HepG2 (cell line): ENCODE measurements around the gene SCP2. TPM values are rescaled to one million over a fixed set of nuclear protein-coding genes. Genes with fewer than 3 reads are reported as not detected.

Experiments used
- CEBPG ChIP-seq: IDR thresholded peaks from 2 replicates; pipeline ENCODE4 v1.6.1; 2016
- DMAP1 ChIP-seq: IDR thresholded peaks from 2 replicates; pipeline ENCODE4 v1.6.1; 2016
- EEA1 ChIP-seq: sonication (generic); formaldehyde crosslinking; IDR thresholded peaks from 2 replicates; pipeline ENCODE4 v1.5.1; 2020; ENCODE audit warnings: mild to moderate bottlenecking, missing genetic modification reagents, borderline replicate concordance
- GATAD1 ChIP-seq: IDR thresholded peaks from 2 replicates; pipeline ENCODE4 v1.6.1; 2016; ENCODE audit warnings: missing genetic modification reagents, missing compliant biosample characterization
- GLI4 ChIP-seq: sonication (generic); formaldehyde crosslinking; IDR thresholded peaks from 2 replicates; pipeline ENCODE4 v1.5.1; 2020; ENCODE audit warnings: missing genetic modification reagents, mild to moderate bottlenecking, moderate library complexity, borderline replicate concordance
- HNF4A ChIP-seq: sonication (generic); formaldehyde crosslinking; IDR thresholded peaks from 2 replicates; pipeline ENCODE4 v1.4.0; 2020; ENCODE audit warnings: missing genetic modification reagents
- HOXA3 ChIP-seq: sonication (generic); formaldehyde crosslinking; IDR thresholded peaks from 2 replicates; pipeline ENCODE4 v1.5.0; 2020; ENCODE audit warnings: missing genetic modification reagents
- NFE2L1 ChIP-seq: sonication (generic); formaldehyde crosslinking; IDR thresholded peaks from 2 replicates; pipeline ENCODE4 v1.4.0; 2020; ENCODE audit warnings: missing genetic modification reagents, mild to moderate bottlenecking, borderline replicate concordance
- NR3C1 ChIP-seq: sonication (generic); formaldehyde crosslinking; IDR thresholded peaks from 2 replicates; pipeline ENCODE4 v1.4.0; 2020; ENCODE audit warnings: missing genetic modification reagents
- REPIN1 ChIP-seq: sonication (generic); formaldehyde crosslinking; IDR thresholded peaks from 2 replicates; pipeline ENCODE4 v1.8.0; 2022; ENCODE audit warnings: missing genetic modification reagents, low read depth, mild to moderate bottlenecking, borderline replicate concordance
- ZNF20 ChIP-seq: sonication (generic); formaldehyde crosslinking; IDR thresholded peaks from 2 replicates; pipeline ENCODE4 v1.4.0; 2020; ENCODE audit warnings: mild to moderate bottlenecking, moderate library complexity, missing genetic modification reagents
- ZNF205 ChIP-seq: IDR thresholded peaks from 2 replicates; pipeline ENCODE4 v1.6.1; 2018; ENCODE audit warnings: missing biosample characterization, missing genetic modification reagents
- ZNF547 ChIP-seq: sonication (generic); formaldehyde crosslinking; IDR thresholded peaks from 2 replicates; pipeline ENCODE4 v1.5.1; 2020; ENCODE audit warnings: mild to moderate bottlenecking, missing genetic modification reagents
- ZNF572 ChIP-seq: sonication (generic); formaldehyde crosslinking; IDR thresholded peaks from 2 replicates; pipeline ENCODE4 v1.5.1; 2020; ENCODE audit warnings: mild to moderate bottlenecking, missing genetic modification reagents
- ZNF629 ChIP-seq: sonication (generic); formaldehyde crosslinking; conservative IDR thresholded peaks from 2 replicates; pipeline ENCODE4 v1.5.0; 2020; ENCODE audit warnings: missing genetic modification reagents
- ZSCAN20 ChIP-seq: sonication (generic); formaldehyde crosslinking; IDR thresholded peaks from 2 replicates; pipeline ENCODE4 v1.4.0; 2020; ENCODE audit warnings: missing genetic modification reagents, mild to moderate bottlenecking, borderline replicate concordance
- polyA plus RNA-seq, 8 experiments: library from polyadenylated mRNA; depleted of rRNA in 3 of 8; stranded (reverse) in 7 of 8; unstranded in 1 of 8; fragments of >200 nt; fragmentation: Illumina TruSeq in 4 of 8; extraction: Trizol in 4 of 8; gene quantifications; 2 replicates each; pipeline versions ENCODE4 v1.2.1 to v1.2.3, GENCODE V29; 2011 to 2016; ENCODE audit warnings: low read depth in 4 of 8, missing spikeins in 1 of 8, mixed read lengths in 1 of 8; ENCODE audit not compliant: insufficient read depth in 1 of 8
- total RNA-seq, 5 experiments: library from RNA; depleted of rRNA; stranded (reverse); fragments of >200 nt; fragmentation: Illumina TruSeq; extraction: Trizol; gene quantifications; 2 replicates each; pipeline ENCODE4 v1.2.3, GENCODE V29; 2016; ENCODE audit warnings: low read depth in 1 of 5
- TF ChIP-seq, protein P1 (sequence below): sonication (generic); formaldehyde crosslinking; IDR thresholded peaks from 2 replicates; pipeline ENCODE4 v1.4.0; 2020; ENCODE audit warnings: missing genetic modification reagents
- TF ChIP-seq, protein P2 (sequence below): sonication (generic); formaldehyde crosslinking; IDR thresholded peaks from 2 replicates; pipeline ENCODE4 v1.8.1; 2023; ENCODE audit warnings: mild to moderate bottlenecking, missing genetic modification reagents
- TF ChIP-seq, protein P3 (sequence below): sonication (generic); formaldehyde crosslinking; IDR thresholded peaks from 2 replicates; pipeline ENCODE4 v1.4.0; 2020; ENCODE audit warnings: missing genetic modification reagents, mild to moderate bottlenecking, borderline replicate concordance
- TF ChIP-seq, protein P4 (sequence below): sonication (generic); formaldehyde crosslinking; IDR thresholded peaks from 2 replicates; pipeline ENCODE4 v1.4.0; 2020; ENCODE audit warnings: missing genetic modification reagents

Gene SCP2
- total and polyA plus RNA-seq, 2 of the 13 experiments (the other 11 are each of a cell fraction or from before 2014, with no cell fraction given): 59.0 to 133 TPM

DNA sequence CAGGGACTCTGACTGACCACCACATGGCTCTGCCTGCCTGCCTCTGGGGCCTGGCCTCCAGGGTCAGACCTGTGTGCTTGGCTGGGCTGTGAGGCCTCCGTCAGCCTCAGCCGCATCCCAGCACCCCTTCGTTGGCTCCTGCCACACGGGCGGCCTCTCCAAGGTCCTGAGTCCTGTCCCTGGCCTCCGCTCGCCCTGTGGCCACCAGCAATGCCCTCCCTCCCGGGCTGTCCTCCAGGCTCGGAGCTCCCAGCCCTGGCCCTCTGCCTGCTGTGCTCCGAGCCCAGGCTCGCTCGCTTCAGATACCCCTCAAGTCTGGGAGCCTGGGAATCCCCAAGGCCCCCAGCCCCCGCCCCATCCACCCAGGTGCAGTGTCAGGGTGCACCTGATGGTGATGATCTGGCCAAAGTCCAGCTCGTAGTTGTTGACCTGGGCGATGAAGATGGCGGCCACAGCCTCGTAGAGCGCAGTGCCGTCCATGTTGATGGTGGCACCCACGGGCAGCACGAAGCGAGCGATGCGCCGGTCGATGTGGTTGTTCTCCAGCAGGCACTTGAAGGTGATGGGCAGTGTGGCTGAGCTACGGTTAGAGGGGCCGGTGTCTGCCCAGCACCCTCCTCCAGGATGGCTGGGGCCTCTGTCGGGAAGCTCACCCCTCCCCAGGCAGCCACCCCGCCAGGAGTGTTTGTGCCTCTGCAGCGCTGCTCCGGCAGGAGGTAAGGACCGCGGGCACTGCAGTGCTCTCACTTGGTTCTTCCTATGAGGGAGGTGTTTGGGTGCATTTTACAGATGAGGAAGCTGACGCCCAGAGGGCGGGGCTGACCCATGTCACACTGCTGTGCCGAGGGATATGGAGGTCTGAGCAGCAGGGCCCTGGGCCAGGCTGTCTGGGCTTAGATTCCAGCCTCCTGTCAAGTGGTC lies 163.4 kb downstream of the SCP2 start (continued):
- no peak for TF ChIP-seq ZNF20 (CRISPR knock-in tag)
- TF ChIP-seq ZNF205: no peak
- TF ChIP-seq REPIN1 (CRISPR knock-in tag): no peak
- no peak for TF ChIP-seq NR3C1
- TF ChIP-seq GATAD1 (CRISPR knock-in tag): no peak
- peak; percentile 40; the same call in 1 of the 2 replicates for TF ChIP-seq ZNF547 (CRISPR knock-in tag)
- no peak for TF ChIP-seq HNF4A (CRISPR knock-in tag)
- TF ChIP-seq, protein P1, sequence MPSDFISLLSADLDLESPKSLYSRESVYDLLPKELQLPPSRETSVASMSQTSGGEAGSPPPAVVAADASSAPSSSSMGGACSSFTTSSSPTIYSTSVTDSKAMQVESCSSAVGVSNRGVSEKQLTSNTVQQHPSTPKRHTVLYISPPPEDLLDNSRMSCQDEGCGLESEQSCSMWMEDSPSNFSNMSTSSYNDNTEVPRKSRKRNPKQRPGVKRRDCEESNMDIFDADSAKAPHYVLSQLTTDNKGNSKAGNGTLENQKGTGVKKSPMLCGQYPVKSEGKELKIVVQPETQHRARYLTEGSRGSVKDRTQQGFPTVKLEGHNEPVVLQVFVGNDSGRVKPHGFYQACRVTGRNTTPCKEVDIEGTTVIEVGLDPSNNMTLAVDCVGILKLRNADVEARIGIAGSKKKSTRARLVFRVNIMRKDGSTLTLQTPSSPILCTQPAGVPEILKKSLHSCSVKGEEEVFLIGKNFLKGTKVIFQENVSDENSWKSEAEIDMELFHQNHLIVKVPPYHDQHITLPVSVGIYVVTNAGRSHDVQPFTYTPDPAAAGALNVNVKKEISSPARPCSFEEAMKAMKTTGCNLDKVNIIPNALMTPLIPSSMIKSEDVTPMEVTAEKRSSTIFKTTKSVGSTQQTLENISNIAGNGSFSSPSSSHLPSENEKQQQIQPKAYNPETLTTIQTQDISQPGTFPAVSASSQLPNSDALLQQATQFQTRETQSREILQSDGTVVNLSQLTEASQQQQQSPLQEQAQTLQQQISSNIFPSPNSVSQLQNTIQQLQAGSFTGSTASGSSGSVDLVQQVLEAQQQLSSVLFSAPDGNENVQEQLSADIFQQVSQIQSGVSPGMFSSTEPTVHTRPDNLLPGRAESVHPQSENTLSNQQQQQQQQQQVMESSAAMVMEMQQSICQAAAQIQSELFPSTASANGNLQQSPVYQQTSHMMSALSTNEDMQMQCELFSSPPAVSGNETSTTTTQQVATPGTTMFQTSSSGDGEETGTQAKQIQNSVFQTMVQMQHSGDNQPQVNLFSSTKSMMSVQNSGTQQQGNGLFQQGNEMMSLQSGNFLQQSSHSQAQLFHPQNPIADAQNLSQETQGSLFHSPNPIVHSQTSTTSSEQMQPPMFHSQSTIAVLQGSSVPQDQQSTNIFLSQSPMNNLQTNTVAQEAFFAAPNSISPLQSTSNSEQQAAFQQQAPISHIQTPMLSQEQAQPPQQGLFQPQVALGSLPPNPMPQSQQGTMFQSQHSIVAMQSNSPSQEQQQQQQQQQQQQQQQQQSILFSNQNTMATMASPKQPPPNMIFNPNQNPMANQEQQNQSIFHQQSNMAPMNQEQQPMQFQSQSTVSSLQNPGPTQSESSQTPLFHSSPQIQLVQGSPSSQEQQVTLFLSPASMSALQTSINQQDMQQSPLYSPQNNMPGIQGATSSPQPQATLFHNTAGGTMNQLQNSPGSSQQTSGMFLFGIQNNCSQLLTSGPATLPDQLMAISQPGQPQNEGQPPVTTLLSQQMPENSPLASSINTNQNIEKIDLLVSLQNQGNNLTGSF (CRISPR knock-in tag): no peak
- no peak for TF ChIP-seq EEA1 (CRISPR knock-in tag)
- TF ChIP-seq ZSCAN20 (CRISPR knock-in tag): no peak
- TF ChIP-seq, protein P2, sequence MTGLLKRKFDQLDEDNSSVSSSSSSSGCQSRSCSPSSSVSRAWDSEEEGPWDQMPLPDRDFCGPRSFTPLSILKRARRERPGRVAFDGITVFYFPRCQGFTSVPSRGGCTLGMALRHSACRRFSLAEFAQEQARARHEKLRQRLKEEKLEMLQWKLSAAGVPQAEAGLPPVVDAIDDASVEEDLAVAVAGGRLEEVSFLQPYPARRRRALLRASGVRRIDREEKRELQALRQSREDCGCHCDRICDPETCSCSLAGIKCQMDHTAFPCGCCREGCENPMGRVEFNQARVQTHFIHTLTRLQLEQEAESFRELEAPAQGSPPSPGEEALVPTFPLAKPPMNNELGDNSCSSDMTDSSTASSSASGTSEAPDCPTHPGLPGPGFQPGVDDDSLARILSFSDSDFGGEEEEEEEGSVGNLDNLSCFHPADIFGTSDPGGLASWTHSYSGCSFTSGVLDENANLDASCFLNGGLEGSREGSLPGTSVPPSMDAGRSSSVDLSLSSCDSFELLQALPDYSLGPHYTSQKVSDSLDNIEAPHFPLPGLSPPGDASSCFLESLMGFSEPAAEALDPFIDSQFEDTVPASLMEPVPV (CRISPR knock-in tag): no peak
- peak; percentile 55; the same call in 1 of the 2 replicates for TF ChIP-seq HOXA3 (CRISPR knock-in tag)
- TF ChIP-seq ZNF629 (CRISPR knock-in tag): 0 out of 2 replicates have a peak, but pooled peaks have one; percentile 47
- TF ChIP-seq NFE2L1 (CRISPR knock-in tag): no peak
- TF ChIP-seq, protein P3, sequence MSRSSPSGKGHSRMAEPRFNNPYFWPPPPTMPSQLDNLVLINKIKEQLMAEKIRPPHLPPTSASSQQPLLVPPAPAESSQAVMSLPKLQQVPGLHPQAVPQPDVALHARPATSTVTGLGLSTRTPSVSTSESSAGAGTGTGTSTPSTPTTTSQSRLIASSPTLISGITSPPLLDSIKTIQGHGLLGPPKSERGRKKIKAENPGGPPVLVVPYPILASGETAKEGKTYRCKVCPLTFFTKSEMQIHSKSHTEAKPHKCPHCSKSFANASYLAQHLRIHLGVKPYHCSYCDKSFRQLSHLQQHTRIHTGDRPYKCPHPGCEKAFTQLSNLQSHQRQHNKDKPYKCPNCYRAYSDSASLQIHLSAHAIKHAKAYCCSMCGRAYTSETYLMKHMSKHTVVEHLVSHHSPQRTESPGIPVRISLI (CRISPR knock-in tag): no peak
- no peak for TF ChIP-seq CEBPG (CRISPR knock-in tag)
- TF ChIP-seq GLI4 (CRISPR knock-in tag): 0 out of 2 replicates have a peak, but pooled peaks have one; percentile 72
- TF ChIP-seq, protein P4, sequence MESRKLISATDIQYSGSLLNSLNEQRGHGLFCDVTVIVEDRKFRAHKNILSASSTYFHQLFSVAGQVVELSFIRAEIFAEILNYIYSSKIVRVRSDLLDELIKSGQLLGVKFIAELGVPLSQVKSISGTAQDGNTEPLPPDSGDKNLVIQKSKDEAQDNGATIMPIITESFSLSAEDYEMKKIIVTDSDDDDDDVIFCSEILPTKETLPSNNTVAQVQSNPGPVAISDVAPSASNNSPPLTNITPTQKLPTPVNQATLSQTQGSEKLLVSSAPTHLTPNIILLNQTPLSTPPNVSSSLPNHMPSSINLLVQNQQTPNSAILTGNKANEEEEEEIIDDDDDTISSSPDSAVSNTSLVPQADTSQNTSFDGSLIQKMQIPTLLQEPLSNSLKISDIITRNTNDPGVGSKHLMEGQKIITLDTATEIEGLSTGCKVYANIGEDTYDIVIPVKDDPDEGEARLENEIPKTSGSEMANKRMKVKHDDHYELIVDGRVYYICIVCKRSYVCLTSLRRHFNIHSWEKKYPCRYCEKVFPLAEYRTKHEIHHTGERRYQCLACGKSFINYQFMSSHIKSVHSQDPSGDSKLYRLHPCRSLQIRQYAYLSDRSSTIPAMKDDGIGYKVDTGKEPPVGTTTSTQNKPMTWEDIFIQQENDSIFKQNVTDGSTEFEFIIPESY (CRISPR knock-in tag): peak; percentile 54; the same call in 1 of the 2 replicates
- TF ChIP-seq ZNF572 (CRISPR knock-in tag): 0 out of 2 replicates have a peak, but pooled peaks have one; percentile 62
- TF ChIP-seq DMAP1 (CRISPR knock-in tag): no peak
